K562 (cell line): ENCODE results near the gene SIRPB2.

ENCODE experiments used
- CTCF ChIP-seq, 3 experiments: IDR thresholded peaks in 2 of 3; conservative IDR thresholded peaks in 1 of 3; 2 replicates each; pipeline ENCODE4 v1.5.1; 2011 to 2012; ENCODE audit warnings: low read length in 3 of 3, mild to moderate bottlenecking in 3 of 3, control low read depth in 2 of 3, improper control_type of control experiment in 1 of 3, inconsistent platforms in 1 of 3, low read depth in 1 of 3, mixed read lengths in 1 of 3, moderate library complexity in 1 of 3; ENCODE audit not compliant: insufficient read depth in 2 of 3
- HINFP ChIP-seq: fragments of 450-650 bp; conservative IDR thresholded peaks from 2 replicates; pipeline ENCODE4 v1.6.1; 2016; ENCODE audit warnings: missing genetic modification characterization, low read depth, mild to moderate bottlenecking, control low read depth, missing compliant biosample characterization
- HMG20A ChIP-seq: fragments of 450-650 bp; formaldehyde crosslinking; conservative IDR thresholded peaks from 2 replicates; pipeline ENCODE4 v1.4.0; 2020; ENCODE audit warnings: mild to moderate bottlenecking, mixed read lengths
- KDM1A ChIP-seq, 2 experiments: fragments of 450-650 bp; IDR thresholded peaks; 2 replicates each; pipeline ENCODE4 v1.6.1; 2016; ENCODE audit warnings: mild to moderate bottlenecking in 2 of 2
- MYBL2 ChIP-seq, 2 experiments: fragments of 450-650 bp in 1 of 2; sonication (generic) in 1 of 2; formaldehyde crosslinking in 1 of 2; IDR thresholded peaks; 2 replicates each; pipeline versions ENCODE4 v1.6.1 to v1.8.1; 2017 to 2022; ENCODE audit warnings: borderline replicate concordance in 1 of 2, inconsistent platforms in 1 of 2, low read depth in 1 of 2, mild to moderate bottlenecking in 1 of 2, missing genetic modification reagents in 1 of 2, moderate library complexity in 1 of 2
- PHF21A ChIP-seq: fragments of 450-650 bp; IDR thresholded peaks from 2 replicates; pipeline ENCODE4 v1.6.1; 2017; ENCODE audit warnings: low read depth, borderline replicate concordance
- SP1 ChIP-seq: sonication (generic); formaldehyde crosslinking; IDR thresholded peaks from 2 replicates; pipeline ENCODE4 v1.8.1; 2022; ENCODE audit warnings: mild to moderate bottlenecking, missing genetic modification reagents
- SUPT5H ChIP-seq: fragments of 450-650 bp; IDR thresholded peaks from 2 replicates; pipeline ENCODE4 v1.6.1; 2016

DNA sequence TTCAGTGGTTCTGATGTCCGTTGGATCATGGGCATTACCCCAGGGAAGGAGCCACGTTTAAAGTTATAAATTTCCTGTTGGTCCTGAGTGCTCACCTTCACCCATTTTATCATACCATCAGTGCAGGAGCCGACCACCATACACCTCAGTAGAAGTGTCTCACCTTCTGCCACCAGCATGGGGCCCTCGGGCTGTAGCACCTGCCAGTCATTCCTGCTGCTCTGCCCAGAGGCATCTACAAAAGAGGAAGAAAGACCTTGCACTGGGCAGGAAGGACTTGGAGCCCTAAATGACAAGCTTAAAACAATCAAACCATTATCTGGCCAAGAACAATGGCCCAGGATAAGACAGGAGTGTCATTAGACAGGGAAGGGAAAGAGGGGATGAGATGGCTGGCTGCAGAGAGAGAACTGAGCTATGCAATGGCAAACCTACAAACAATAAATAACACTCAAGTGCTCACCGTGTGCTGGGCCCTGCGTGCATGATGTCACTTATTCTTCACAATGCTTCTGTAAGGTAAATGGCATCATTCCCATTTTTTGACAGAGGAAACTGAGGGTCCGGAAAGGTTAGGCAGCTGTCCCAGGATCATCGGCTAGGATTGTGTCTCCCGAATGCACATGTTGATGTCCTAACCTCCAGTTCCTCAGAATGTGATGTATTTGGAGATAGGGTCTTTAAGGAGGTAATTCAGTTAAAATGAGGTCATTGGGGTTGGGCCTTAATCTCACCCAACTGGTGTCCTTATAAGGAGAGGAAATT, 11.2 kb downstream of the SIRPB2 start:
- TF ChIP-seq SP1 (CRISPR knock-in tag), result no peak
- no peak for TF ChIP-seq CTCF (IDR thresholded peaks at IDR 0.05 in 2 of 3, conservative IDR thresholded peaks at IDR 0.05 in 1 of 3; ENCODE audit: insufficient read depth in 2 of 3, low read depth in 1 of 3, low read length in 3 of 3)
- TF ChIP-seq KDM1A (IDR thresholded peaks at IDR 0.05), result no peak
- no peak for TF ChIP-seq MYBL2 (IDR thresholded peaks at IDR 0.05; ENCODE audit: low read depth)
- no peak for TF ChIP-seq MYBL2 (CRISPR knock-in tag; IDR thresholded peaks at IDR 0.05; ENCODE audit: borderline replicate concordance)
- no peak for TF ChIP-seq HMG20A
- no peak for TF ChIP-seq SUPT5H
- TF ChIP-seq HINFP, result no peak
- TF ChIP-seq PHF21A, result no peak
